HG02884 (cell line): Measurements from ENCODE around the gene OGN.
"Not testable (repeated sequence)": the region's sequence is repeated elsewhere in the genome, so short reads cannot be mapped to it uniquely, and the experiment has no call there.

Source experiments
- ATAC-seq: cut with Tn5 transposase; IDR thresholded peaks from one replicate; pipeline ENCODE4 v1.9.1; 2021; ENCODE audit warnings: mild to moderate bottlenecking, moderate library complexity; ENCODE audit not compliant: unreplicated experiment

OGN gene, protein sequence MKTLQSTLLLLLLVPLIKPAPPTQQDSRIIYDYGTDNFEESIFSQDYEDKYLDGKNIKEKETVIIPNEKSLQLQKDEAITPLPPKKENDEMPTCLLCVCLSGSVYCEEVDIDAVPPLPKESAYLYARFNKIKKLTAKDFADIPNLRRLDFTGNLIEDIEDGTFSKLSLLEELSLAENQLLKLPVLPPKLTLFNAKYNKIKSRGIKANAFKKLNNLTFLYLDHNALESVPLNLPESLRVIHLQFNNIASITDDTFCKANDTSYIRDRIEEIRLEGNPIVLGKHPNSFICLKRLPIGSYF

DNA sequence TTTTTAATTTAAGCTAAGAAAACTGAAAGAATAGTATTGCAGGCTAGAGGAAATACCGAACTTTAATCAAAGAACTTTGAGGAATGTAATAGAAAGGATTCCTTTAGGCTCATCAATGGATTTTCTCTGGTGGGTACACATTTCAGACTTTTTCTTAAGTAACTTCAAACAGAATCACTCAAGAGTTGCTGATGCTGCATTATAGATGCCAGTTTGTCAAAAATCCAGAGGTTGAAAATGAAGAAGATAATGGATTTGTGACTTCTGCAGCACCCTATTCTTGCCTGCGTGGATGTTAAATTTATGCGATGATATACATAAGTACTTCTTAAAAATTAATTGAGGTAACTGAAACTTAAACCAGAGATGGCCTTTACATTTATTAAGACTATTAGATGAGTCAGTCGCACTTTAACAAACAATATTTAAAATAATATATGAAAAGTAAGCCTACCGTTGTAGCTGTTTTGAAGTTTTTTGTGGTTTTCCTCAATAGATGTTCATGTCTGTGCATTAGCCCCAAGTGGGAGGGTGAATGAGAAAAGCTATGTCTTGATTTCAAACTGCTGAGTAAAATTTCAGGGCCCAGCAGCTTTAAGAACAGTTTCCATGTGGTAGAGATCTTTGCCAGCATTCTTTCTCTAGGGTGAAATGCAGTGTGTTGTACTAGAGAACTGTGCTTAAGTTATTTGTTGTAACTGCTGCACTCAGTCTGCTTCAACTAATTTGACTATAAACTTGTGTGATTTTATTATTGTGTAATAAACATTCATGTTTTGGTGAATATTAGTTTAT lies at the start of gene OGN:
Gene OGN, minus strand, starts transcription at position 537 of the 795 bp plus-strand sequence. CDS start 1,171 bp downstream, outside the sequence.
- no peak for ATAC-seq

DNA sequence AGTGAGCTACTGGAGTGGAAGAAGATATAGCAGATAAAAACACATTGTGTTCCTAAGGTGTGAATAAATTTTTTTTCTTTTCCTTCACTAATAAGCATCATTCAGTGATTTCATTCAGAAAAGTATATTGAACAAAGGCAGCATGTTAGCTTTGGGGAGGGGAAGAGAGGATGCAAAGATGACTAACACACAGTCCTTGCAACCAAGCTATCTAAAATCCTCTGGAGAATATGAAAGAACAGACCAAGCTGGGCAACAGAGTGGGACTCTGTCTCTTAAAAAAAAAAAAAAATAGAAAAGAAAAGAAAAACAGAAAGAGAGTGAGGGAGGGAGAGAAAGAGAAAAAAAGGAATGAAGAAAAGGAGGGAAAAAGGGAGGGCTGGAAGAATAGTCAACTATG lies 42.2 kb upstream of the OGN start:
- no peak for ATAC-seq

DNA sequence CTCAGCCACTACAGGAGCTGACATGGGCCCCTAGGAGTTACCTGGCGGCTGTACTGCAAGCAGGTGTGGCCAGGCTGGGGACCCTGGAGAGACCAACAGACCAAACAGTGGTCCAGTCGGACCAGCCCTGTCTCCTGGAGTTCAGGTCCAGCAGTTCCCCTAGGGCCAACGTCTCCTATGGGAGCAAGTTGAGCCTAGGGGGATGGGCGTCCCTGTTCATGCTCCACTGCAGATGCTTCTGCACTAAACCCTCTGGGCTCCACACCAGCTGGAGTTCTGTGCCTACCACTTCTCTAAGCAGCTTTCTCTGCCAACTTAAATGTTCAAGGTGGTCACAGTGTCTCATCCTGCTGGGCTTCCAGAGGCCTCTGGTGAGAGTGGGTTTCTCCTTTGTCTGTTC lies 40.5 kb upstream of the OGN start:
- no peak for ATAC-seq

DNA sequence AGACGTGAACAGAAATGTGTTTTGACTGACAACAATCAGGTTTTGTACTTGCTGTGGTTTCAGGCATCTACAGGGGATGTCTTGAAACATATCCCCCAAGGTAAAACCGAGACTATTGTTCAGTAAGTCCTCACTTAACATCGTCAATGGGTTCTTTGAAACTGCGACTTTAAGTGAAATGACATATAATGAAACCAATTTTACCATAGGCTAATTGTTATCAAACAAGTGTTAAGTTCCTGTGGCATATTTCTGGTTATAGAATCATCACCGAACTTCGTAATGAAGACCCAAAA lies 36.3 kb upstream of the OGN start:
- ATAC-seq = no peak

DNA sequence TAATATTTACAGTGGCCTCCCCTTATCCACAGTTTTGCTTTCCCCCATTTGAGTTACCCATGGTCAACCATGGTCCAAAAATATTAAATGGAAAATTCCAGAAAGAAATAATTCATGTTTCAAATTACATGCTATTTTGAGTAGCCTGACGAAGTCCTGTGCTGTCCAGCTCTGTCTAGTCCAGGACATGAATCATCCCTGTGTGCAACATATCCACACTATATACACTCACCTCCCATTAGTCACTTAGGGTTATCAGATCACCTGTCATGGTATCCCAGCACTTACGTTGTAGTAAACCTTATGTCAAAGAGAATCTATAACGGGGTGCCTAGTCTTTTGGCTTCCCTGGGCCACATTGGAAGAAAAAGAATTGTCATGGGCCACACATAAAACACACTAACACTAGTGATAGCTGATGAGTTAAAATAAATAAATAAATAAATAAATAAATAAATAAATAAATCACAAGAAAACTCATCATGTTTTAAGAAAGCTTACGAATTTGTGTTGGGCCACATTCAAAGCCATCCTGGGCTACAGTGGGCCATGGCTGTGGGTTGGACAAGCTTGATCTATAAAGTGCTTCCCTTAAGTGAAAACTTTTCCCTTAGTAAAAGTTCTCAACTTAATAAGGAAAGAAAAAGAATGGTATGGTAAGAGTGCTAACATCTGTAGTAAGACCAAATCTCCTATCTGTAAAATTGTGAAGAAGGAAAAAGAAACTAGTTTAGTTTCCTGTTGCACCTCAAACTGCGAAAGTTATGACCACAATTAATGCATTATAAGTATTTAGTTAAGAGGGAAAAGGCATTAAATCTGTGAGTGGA lies 35.8 kb upstream of the OGN start:
- no peak for ATAC-seq

DNA sequence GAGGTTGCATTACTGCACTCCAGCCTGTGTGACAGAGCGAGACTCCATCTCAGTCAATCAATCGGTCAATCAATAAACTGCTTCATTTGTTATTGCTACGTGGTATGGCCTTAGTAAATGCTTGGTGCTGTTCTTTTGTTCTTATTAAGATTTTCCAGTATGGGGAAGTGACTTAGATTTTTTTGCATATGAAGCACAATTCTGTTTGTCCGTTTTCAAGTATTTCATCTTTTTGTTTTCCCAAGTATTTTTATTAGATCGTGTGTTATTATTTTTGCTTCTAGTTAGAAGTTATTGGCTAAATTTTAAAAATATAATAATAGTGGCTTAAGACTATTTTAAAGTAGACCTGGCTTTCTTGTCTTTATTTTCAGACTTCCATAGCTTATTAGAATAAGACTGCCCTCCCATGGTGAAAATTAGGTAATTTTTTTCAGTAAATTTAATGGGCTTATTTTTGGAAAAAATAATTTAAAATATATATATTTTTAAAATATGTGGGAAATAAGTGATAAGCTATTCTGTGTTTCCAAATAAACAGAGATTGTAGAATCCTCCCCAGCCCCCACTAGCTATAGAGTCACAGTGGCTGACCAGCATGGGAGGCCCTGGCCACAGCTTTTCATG lies 34.6 kb upstream of the OGN start:
- ATAC-seq = no peak

DNA sequence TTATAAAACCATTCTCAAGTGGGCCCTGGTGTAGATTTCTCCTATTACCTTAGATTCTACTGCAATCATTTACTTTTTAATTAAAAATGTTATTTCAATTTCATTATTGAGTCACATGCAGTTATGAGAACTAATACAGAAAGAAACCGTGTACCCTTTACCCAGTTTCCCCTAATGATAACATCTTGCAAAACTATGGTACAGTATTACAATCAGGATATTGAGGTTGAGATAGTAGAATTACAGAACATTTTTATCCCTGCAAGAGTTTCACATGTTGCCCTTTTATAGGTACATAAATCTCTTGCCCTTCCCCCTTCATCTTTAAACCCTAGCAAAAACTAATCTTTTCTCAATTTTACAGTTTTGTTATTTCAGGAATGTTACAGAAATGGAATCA lies 30.9 kb upstream of the OGN start:
- no peak for ATAC-seq

DNA sequence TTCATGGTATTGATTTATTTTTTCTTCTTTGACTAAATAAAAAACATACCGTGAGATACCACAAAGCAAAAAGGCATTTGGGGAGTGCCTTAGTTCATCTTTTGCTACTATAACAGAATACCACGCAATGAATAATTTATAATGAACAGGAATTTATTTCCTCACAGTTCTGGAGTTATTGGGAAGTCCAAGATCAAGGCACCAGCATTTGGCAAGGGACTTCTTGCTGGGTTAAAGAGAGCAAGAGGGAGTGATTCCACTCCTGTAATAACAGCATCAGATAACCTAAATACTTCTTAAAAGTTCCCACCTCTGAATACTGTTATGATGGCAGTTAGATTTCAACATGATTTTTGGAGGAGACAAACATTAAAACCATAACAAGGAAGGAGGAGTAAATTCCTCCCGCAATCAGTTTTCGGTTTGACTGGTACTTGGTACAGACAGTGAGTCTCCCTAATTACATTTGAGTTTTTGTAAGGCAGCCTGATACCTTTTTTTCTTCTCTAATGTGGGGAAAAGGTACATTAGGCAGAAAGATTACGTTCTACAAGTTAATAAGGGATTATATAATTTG lies 28.7 kb upstream of the OGN start:
- no peak for ATAC-seq

DNA sequence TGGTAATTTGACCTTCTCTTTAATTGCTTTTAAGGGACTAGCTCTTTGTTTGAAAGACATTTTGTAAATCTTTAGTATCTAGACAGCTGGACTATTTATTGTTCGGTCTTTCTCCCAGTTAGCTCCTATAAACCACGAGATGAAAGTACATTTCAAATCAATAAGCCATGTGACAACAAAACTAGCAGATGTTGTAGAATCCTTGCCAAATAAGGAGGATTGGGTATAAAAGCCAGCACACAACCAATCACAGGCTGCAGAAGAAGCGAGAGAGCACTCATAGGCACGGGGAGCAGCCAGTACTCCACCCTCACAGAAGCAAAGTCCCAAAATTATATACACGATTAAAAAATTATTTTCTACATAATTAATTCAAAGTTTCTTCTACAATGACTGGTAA lies 28.0 kb upstream of the OGN start:
- no peak for ATAC-seq

DNA sequence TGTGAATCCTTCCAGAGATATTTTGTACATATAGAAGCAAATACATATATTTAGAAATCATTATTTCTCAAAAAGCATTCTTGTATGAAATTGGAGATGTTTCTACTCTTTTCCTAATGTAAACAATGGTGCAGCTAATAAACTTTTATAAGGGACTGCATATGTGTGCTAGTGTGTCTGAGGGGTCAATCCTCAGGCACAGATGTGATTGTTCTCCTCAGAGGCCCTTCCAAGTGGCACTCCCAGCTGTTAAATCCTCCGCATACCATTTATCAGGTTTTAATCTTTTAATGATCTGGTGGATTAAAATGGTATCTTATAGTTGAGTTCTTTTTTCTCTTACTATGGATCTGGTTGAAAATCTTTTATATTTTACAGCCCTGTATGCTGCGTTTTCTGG lies 25.5 kb upstream of the OGN start:
- no peak for ATAC-seq

DNA sequence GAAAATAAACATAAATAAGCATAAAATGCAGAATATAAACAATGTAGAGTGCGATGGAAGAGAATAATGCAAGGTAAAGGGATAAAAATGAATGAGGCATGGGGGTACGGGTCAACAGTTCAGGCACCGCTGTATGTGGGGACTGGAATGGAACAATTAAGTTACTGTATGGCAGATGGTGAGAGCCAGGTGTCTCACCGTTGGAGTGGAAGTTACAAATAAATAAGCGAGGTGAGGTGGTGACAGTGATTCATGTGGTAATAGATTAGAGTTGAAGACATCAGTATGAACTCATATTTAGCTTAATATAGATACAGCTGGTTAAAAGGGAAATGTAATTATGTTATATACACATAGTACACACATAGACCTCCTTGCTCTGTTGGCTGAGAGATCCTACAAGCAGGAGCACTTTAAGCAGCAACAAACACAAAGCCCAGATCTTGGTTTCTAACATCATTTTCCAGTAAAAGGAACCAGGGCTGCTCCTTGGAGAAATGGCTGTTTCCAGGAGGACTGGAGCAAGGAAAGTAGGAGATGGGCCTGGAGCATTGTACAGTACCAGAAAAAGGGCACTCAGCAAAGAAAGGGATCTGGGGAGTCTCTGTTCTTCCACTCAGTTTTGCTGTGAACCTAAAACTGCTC lies 22.2 kb upstream of the OGN start:
- ATAC-seq = no peak

DNA sequence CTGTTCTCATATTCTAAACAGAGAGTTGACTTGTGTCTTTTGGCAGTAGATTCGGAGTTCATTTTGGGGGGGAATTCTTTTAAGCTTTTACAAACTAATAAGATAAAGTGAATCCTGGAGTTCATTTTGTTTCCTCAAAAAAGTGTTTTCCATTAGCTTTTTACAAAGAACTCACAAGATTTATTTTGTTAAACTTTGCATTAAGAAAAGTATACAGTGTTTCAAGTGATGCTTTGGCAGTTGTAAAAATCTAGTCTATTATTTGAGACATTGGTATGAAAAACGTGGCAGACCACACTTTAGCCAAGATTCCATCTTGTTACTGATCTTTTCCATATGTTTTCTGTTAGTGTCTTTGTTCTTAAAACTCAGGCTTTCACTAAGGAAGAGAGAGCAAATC lies 21.1 kb upstream of the OGN start:
- no peak for ATAC-seq

DNA sequence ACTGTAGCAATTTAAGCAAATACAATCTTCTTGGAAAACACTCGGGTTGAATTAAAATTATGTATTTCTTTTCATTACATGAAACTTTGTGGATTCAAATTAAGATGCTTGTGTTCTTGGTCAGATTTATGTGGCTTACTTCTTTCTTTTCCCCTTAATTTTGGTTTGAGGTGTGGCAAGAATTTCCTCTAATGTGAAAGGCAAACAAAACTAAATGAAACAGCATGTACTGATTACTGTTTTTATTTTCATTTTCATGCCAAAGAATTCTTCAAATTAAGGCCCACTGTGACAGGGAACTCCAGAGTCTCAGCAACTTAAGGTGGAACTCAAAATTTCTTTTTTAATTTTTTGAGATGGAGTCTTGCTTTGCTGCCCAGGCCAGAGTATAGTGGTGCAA lies 20.0 kb upstream of the OGN start, which contains the start of gene OMD:
Gene OMD, minus strand, starts transcription at position 132 of the 400 bp plus-strand sequence. CDS start 6,913 bp downstream, outside the sequence.
- ATAC-seq = no peak

DNA sequence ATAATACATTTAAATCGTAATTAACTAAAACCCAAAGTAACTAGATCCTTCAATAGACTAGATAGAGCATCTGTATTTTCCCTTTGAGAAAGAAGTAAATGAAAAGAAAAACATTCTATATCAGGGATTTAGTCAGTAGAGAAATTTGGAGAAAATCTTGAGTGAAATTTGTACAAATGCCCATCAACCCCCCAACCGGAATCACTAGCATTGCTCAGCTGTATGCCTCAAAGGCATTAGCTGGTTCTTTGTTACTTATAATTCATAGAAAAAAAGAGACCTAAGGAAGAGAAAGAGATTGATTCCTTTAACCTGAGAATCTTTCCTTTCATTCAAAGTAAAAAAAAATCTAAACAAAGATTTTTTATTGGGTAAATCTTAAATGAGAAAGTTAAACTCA lies 19.2 kb upstream of the OGN start:
- no peak for ATAC-seq

DNA sequence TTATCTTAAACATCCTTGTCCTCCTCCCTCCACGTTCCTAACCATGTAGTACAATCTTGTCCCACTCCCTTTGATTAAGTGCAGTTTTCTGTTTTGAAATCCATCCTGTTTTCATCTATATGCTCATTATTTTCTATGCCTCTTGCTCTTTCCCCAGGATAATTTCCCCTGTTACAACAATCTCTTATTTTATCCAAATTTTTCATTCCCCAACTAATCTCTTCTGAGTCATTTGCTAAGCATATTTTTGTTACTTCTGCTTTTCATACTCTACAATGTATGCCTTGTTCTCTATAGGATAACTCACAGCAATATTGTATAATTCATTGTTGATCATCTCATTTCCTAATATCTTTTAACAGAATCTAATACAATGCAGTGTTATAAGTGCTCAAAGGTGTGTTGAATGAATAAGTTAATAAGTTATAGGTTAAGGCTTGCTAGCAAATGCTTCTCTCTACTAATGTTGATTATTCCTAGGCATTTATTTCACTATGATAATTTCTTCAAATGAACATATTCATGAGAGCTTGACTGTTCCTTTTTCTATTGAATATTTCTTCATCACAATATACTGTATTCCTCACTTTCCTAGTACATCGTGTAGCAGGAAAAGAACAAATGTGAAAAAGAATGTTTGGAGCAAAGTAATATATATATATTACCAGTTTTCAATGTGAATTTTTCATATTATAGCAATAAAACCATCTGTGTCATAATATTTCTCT lies 18.4 kb upstream of the OGN start:
- ATAC-seq = no peak

DNA sequence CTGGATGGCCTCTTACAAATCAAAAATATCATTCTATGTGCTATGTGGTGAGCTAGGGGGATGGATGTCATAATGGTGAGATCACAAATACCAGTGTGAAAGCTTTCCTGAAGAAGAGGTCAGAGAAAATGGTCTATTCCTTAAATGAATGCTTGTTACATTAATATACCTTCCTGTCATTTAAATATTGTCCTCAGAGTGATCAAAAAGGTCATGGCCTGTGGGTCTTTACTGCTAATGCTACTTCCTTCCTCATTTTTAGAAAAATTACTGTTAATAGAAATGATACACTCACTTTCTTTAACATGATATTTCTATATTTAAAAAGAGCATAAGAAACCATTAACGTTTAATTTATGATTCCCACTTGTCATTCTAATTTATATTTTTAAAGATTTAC lies 10.2 kb upstream of the OGN start:
- ATAC-seq = no peak

DNA sequence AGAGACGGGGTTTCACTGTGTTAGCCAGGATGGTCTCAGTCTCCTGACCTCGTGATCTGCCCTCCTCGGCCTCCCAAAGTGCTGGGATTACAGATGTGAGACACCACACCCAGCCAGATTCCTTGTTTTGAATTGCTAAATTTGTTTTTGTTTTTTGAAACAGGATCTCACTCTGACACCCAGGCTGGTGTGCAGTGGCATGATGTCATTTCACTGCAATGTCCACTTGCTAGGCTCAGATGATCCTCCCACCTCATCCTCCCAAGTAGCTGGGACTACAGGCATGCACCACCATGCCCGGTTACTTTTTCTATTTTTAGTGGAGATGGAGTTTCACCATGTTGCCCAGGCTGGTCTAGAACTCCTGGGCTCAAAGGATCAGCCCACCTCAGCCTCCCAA lies 6.8 kb upstream of the OGN start:
- not testable (repeated sequence) for ATAC-seq

DNA sequence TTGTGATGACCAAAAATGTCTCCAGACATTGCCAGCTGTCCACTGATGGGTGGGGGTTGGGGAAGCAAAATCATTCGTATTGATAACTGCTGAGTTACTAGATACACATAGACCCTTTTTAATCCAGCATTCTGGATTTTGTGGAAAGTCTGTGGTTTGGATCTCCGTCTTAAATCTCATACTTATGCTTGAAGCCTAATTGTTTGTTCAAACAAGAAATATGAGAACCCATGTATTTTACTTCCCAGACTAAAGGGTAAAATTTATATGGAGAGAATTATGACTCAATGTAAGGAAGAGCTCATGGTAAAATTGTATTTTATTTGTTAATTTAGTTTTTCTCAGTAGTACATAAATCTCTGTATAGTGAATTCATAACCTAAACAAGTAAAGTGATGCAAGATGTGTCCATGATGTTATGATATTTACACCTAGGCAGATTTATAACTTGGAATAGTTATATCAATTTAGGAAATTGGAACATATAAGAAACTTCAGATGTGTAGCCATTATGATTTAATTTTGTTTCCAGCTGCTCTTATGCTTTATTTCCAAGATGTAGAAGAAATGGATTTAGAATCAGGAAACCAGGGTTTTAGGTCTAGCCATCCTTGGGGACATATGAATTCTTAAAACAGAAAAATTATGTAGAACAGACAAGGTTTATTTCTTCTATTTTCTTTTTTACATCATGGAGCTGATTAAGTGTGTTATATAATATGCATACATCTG lies 4.5 kb upstream of the OGN start:
- ATAC-seq = no peak

DNA sequence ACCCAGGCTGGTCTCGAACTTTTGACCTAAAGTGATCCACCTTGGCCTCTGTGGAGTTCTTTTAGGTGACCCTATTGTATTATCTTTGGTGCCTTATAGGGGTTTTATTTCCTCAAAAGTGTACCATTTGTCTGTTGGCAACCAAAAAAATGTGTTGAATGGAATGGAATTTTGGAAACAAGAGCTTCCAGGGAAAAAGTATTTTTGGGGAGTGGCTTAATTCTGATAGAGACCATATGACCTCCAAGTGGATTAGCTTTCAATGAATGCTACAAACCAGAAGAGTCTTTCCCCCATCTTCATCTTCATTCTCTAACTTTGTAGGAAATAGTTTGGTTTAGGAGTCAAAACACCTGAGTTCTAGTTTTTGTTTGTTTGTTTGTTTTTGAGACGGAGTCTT lies 3.4 kb upstream of the OGN start:
- no peak for ATAC-seq
